Natural killer cell (primary cell): ENCODE data around the gene METTL25. TPM values are rescaled to one million over a fixed set of nuclear protein-coding genes. Genes with fewer than 3 reads are reported as not detected.

Experiments
- ATAC-seq, 3 donors: fragments of 150-1000 bp in 2 of 3; fragments of 200-7000 bp in 1 of 3; cut with Tn5 transposase; 1 replicate in 1 of 3; 2 replicates in 2 of 3; pipeline ENCODE4 v1.10.0; 2021; ENCODE audit warnings: mild to moderate bottlenecking in 2 of 3, moderate library complexity in 2 of 3
- DNase-seq, 2 donors: peaks; one replicate each; pipeline versions ENCODE4 v3.0.0 to v3.0.0-alpha.2; 2013 to 2021; ENCODE audit warnings: mixed read lengths in 1 of 2
- H3K27ac ChIP-seq: one replicate; pipeline ENCODE4 v1.5.1; 2013; ENCODE audit warnings: mild to moderate bottlenecking, low read length
- H3K27me3 ChIP-seq: one replicate; pipeline ENCODE4 v1.6.1; 2013; ENCODE audit warnings: low read length; ENCODE audit not compliant: control insufficient read depth, insufficient read depth
- H3K36me3 ChIP-seq: one replicate; pipeline ENCODE4 v1.6.1; 2013; ENCODE audit warnings: low read length; ENCODE audit not compliant: control insufficient read depth, insufficient read depth
- H3K4me1 ChIP-seq: one replicate; pipeline ENCODE4 v1.6.1; 2013; ENCODE audit warnings: low read length; ENCODE audit not compliant: control insufficient read depth, insufficient read depth
- H3K4me3 ChIP-seq: one replicate; pipeline ENCODE4 v1.5.1; 2013; ENCODE audit warnings: low read length
- H3K9me3 ChIP-seq: one replicate; pipeline ENCODE4 v1.6.1; 2013; ENCODE audit warnings: low read length; ENCODE audit not compliant: control insufficient read depth, insufficient read depth
- H3K27ac Mint-ChIP-seq, 2 donors: one replicate each; pipeline ENCODE4 v1.8.0; 2022; ENCODE audit warnings: mild to moderate bottlenecking in 2 of 2, mixed read lengths in 2 of 2, moderate library complexity in 1 of 2
- H3K27me3 Mint-ChIP-seq, 2 donors: one replicate each; pipeline ENCODE4 v1.8.0; 2022; ENCODE audit warnings: low read depth in 2 of 2, mixed read lengths in 2 of 2
- H3K36me3 Mint-ChIP-seq: one replicate; pipeline ENCODE4 v1.8.0; 2022; ENCODE audit warnings: mixed read lengths
- H3K4me1 Mint-ChIP-seq, 2 donors: one replicate each; pipeline ENCODE4 v1.8.0; 2022; ENCODE audit warnings: mixed read lengths in 2 of 2
- H3K4me3 Mint-ChIP-seq: one replicate; pipeline ENCODE4 v1.8.0; 2022; ENCODE audit warnings: mild to moderate bottlenecking, moderate library complexity, mixed read lengths
- H3K9me3 Mint-ChIP-seq, 2 donors: one replicate each; pipeline ENCODE4 v1.8.0; 2022; ENCODE audit warnings: mixed read lengths in 2 of 2
- CTCF ChIP-seq: fragments of 200-600 bp; IDR thresholded peaks from one replicate; pipeline ENCODE4 v1.8.0; 2022; ENCODE audit warnings: antibody characterized with exemption
- whole genome bisulfite sequencing: methylation state at CpG from one replicate; pipeline ENCODE4 v1.1.7; 2013; ENCODE audit warnings: missing lambda C conversion rate; ENCODE audit not compliant: insufficient coverage; 5-methylcytosine and 5-hydroxymethylcytosine counted together
- intact Hi-C: fragments of 100-400 bp; cut with micrococcal nuclease; formaldehyde crosslinking; loops from one replicate; pipeline ENCODE4 v1.14.2; 2022
- total RNA-seq, 4 donors: library from RNA; stranded (reverse); fragments of 120-200 nt in 1 of 4; gene quantifications; one replicate each; pipeline versions ENCODE4 v1.2.3 to v1.2.4, GENCODE V29; 2013 to 2022

METTL25 gene
- total RNA-seq, 3 donors from 2014 or later (not counting 1 experiment from before 2014, with no cell fraction given) = 15.4 to 21.2 (median 17.8) TPM

- DNase-seq (no peak), ATAC-seq (no peak)
- intact Hi-C loops = loop anchor here (2.0 kb wide), 1 partner anchor 681 kb away; no protein-coding TSS in a partner anchor
- Histone ChIP-seq H3K27me3 (no peaks in the 10 kb centered on the region), H3K4me3 (no peak overlapping the region), H3K9me3 (no peaks in the 10 kb centered on the region), H3K4me1 (no peaks in the 10 kb centered on the region), H3K27ac (no peak overlapping the region), H3K36me3 (no peaks in the 10 kb centered on the region)
- Mint-ChIP-seq H3K4me1 (no peaks in the 10 kb centered on the region), H3K27me3 (peaks cover 0 to 10% of the 10 kb centered on the region in 2 donors), H3K9me3 (no peaks in the 10 kb centered on the region), H3K4me3 (no peak overlapping the region), H3K36me3 (no peaks in the 10 kb centered on the region), H3K27ac (no peak overlapping the region)
- TF ChIP-seq CTCF = no peak
- 83% methylated on average over 2 of the region's 4 CpGs for WGBS
Observed at GRCh38 chr12:82325540-82326336, 32.6 kb upstream of the METTL25 start.

DNA sequence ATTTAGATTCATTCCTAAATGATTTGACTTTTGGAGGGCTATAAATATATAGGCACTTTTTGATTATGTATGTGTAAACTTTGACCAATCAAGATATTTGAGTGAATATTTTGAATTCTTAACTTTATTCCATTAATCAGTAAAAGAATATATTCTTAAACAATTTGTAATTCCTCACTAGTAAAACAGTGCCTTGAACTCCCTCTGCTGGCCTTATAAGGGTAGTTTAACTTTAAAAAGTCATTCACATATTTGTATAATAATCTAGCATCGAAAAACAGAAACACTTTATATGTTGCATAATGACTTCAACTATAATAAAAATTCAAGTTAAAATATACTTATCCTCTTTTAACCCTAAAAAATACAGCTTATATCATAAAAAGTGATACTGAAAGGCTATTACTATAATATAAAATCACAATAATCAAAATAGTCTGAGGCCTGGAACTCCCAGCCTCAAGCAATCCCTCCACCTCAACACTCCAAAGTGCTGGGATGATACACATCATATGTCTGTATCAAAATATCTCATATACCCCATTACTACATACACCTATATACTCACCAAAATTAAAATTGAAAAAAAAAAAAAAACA is 31.3 kb upstream of the METTL25 start:
- no peaks in the 10 kb centered on the region for H3K4me1 ChIP-seq
- no peak overlapping the region for H3K27ac Mint-ChIP-seq
- TF ChIP-seq CTCF = peak; percentile 48
- no peaks in the 10 kb centered on the region for H3K9me3 Mint-ChIP-seq
- no peaks in the 10 kb centered on the region for H3K27me3 ChIP-seq
- no peaks in the 10 kb centered on the region for H3K36me3 ChIP-seq
- peaks cover 0 to 10% of the 10 kb centered on the region in 2 donors for H3K27me3 Mint-ChIP-seq
- no CpG with 5 or more reads among the region's 1 CpG for whole genome bisulfite sequencing
- no peak for ATAC-seq
- no peaks in the 10 kb centered on the region for H3K36me3 Mint-ChIP-seq
- no peak overlapping the region for H3K4me3 ChIP-seq
- intact Hi-C loops = loop anchor here (2.0 kb wide), 1 partner anchor 682 kb away; no protein-coding TSS in a partner anchor
- no peaks in the 10 kb centered on the region for H3K4me1 Mint-ChIP-seq
- no peak overlapping the region for H3K27ac ChIP-seq
- peak in 1 of 2 donors; percentile 37 for DNase-seq
- no peak overlapping the region for H3K4me3 Mint-ChIP-seq
- H3K9me3 ChIP-seq = no peaks in the 10 kb centered on the region

DNA sequence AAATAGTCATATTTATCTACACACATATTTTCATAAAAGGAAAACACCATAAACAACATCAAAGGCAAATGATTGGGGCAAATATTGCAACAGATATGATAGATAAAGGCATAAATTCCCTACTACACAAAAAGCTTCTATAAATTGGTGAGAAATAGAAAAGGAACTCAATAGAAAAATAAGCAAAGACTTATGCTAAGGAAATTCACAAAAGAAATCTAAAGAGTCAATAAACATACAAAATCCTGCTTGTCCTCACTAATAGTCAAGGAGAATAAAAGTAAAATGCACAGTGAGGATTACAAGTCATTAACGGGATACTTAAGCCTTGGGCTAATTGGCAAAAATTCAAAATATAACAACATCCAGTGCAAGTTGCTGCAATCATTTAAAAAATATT is 30.5 kb upstream of the METTL25 start:
- TF ChIP-seq CTCF = no peak

More for the DNA sequence above, 30.5 kb upstream of the METTL25 start:
- intact Hi-C loops = loop anchor here (2.0 kb wide), 1 partner anchor 683 kb away; no protein-coding TSS in a partner anchor
- no peaks in the 10 kb centered on the region for H3K36me3 ChIP-seq
- no peaks in the 10 kb centered on the region for H3K27me3 ChIP-seq
- DNase-seq (no peak), ATAC-seq (no peak)
- Mint-ChIP-seq H3K9me3 (no peaks in the 10 kb centered on the region), H3K4me1 (no peaks in the 10 kb centered on the region), H3K27me3 (peaks cover 0 to 10% of the 10 kb centered on the region in 2 donors), H3K36me3 (no peaks in the 10 kb centered on the region), H3K27ac (no peak overlapping the region), H3K4me3 (no peak overlapping the region)
- WGBS = 100% methylated on average over 1 of the region's 1 CpG
- no peak overlapping the region for H3K4me3 ChIP-seq
- no peaks in the 10 kb centered on the region for H3K4me1 ChIP-seq
- no peak overlapping the region for H3K27ac ChIP-seq
- H3K9me3 ChIP-seq = no peaks in the 10 kb centered on the region
